Fibroblast of gingiva (primary cell): ENCODE data around the gene MATR3.

Experiments
- DNase-seq: peaks from one replicate; pipeline ENCODE4 v3.0.0-alpha.2; 2011; ENCODE audit warnings: low read depth

MATR3 gene

DNA sequence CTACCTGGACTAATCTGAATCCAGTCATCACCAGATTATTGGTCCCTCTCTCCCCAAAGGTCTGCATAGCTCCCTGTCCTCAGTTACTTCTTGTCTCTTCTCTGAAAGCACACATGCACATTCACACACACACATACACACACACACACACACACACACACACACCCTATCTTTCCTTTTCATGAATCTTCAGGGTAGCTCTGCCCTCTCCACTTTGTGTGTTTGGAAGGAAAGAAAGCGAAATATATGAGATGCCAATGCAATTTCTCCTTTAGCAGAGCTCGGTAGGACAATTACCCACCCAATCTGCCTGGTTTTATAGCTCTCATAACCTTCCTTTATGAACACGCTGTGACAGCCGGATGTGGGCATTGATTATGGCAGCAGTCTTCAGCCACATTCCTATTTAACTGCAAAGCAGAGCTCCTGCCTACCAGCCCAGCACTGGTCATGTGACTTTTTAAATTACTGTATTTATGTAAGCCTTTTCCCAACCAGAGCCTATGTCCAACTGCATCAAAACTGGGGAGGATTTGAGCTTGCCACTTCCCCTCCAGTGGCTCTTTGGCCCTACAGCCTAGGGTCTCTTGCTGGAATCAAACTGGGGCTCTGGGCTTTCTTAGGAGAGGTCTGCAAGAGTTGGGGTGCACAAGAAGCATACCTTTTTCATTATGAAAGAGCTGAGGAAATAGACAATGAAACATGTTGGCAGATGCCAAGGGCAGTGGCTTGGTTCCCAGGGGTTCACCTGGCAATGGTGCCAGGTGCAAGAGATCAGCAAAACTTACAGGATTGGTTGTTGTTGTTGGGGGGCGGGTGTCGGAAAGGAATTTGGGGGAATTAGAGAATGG is 20.8 kb upstream of the MATR3 start:
- DNase-seq = peak; percentile 65

DNA sequence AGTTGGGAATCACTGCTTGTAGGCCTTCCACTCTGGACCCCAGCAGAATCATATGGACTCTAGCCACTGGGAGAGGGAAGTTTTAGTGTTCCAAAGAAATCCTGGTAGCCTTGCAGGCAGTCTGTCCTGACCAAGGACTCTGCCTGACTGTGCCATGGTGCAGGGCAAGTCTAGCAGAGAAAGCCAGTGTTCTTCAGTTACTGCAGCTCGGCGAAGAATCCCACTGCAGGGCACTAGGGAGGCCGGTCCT is 20.3 kb upstream of the MATR3 start:
- no peak for DNase-seq

DNA sequence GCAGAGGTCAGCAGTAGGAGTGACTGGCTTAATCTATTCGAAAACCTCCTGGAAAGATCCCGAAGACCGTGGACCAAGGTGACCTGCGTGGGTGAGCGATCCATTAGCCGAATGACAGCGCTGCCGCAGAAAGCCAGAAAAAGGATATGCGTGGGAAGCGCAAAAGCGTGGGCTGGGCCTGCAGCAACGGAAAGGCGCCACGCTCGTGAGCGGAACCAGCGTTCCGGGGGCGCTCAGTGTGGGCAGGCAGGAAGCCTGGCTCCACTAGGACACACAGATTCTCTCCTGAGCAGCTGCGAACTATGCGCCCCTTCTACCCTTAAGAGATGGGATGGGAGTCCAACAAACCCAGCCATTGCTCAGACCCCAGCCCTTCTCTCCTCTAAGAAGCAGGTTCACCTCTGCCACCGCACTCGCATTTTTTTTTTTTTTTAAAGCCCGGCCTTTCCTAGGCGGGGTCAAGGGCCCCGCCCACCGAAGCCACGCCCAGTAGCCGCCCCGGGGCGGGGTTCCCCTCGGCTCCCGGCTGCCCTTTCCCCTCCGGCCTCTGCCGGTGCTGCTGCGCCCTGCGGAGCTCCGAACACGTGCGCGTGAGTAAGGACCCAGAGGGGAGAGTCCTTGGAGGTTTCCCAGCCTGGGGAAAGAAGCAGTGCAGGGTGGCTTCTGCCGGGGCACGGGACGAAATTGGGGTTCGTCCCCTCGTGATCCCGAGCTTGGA is 19.8 kb upstream of the MATR3 start:
- DNase-seq = peak; percentile 87

DNA sequence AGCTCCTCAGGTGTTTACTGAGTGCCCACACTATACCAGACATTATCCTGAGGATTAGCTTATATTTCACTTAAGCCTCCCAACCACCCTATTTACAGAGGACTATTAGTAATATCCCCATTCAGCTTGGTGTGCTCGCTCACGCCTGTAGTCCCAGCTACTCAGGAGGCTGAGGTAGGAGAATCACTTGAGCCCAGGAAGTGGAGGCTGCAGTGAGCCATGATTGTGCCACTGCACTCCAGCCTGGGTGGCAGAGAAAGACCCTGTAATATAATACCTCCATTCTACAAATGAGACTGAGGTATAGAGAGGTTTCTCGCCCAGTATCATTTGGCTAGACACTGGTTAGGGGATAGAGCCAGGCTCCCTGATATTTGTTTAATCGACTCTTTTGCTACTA is 18.0 kb upstream of the MATR3 start:
- no peak for DNase-seq

DNA sequence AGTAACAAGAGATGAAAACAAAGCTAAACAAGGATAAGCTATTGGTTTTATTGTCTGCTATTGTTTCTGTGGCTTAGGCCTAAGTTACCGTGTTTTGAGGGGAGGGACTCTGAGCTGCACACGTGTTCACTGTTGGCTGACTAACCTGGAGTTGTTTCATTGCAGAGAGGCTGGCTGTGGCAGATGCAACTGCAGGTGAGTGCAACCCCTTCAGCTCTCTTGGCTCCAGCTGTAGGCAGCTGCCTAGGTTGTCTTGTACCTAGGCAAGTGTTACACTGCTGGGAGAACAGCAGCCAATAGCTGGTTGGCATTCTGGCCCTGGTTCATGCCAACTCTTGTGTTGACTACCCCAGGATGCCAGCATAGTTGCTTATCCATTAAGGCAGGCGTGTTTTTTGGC is 17.6 kb upstream of the MATR3 start:
- no peak for DNase-seq

DNA sequence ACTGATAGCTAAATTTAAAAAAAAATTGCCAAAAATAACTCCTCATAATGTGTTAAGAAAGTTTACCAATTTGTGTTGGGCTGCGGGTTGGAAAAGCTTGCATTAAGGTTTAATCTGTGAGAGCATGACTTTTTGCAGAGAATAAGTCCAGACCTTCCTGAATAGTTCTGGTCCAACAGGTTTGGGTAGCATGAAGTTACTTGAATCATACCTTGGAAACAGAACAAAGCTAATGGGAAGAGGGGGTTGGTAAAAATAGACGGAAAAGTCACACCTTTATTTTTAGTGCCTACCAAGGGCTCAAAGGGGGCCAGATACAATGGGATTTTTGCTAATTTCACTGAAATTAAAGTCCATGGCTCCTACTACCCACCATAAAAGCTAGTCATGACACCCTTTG is 17.1 kb upstream of the MATR3 start:
- DNase-seq = no peak

DNA sequence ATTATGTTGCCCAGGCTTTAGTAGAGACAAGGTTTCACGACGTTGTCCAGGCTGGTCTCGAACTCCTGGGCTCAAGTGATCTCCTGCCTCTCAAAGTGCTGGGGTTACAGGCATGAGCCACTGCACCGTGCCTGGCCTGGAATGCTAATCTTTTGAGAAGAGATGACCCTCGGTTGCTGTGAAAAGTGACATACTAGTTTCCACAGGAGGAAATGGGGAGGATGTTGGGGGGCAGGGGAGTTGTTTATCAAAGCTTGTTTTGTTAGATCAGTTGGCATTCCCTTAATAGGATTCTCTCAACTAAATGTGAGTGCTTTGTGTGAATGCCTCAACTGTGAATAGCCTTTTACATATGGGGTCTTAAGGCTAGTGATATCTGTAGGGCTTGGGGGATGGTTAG is 16.4 kb upstream of the MATR3 start:
- DNase-seq = no peak

DNA sequence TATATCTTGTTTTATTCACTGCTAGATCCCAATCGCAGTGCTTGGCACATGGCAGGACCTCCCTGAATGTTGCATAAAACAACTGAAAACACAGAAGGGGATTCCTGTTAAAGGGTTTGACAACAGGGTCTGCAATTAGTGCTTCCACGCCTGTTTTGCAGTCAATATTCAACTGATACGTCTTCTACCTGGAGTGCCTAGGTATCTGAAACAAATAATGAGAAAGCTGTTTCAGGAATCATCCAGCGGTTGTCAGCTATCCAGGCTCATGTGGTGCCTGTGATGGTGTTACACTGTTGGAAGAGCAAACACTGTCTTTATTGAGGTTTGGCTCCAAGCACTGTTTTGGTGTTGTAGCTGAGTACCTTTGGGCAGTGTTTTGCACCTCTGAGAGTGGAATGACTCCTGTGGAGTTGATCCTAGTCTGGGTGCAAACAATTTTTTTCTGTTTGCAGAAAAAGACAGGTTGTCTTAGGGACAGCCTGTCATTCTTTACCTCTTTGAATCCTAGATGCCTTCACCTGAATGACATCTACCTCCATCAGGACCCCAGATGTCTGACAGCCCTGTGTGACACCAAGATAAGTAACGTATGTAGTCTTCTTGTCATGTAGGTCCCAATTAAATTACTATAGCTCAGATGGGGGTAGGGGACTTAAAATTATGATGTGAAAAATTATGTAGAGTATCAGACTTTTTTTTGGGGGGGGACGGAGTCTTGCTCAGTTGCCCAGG is 14.8 kb upstream of the MATR3 start:
- DNase-seq = no peak

DNA sequence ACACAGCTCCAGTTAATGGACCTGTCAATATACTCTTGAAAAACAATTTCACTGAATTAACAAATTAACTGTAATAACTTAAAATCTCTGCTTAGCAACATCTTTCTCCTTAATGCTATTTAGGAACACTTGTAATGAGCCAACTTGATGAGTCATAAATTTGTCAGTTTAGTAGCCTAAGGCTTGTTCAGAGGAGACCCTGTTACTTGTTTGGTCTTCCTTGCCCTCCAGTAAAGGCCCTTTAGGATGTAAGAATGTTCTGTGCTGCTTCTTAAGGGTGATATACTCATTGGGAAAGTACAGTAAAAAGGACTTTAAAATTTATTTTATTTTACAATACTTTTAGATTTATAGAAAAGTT is 11.4 kb upstream of the MATR3 start:
- peak; percentile 60 for DNase-seq

DNA sequence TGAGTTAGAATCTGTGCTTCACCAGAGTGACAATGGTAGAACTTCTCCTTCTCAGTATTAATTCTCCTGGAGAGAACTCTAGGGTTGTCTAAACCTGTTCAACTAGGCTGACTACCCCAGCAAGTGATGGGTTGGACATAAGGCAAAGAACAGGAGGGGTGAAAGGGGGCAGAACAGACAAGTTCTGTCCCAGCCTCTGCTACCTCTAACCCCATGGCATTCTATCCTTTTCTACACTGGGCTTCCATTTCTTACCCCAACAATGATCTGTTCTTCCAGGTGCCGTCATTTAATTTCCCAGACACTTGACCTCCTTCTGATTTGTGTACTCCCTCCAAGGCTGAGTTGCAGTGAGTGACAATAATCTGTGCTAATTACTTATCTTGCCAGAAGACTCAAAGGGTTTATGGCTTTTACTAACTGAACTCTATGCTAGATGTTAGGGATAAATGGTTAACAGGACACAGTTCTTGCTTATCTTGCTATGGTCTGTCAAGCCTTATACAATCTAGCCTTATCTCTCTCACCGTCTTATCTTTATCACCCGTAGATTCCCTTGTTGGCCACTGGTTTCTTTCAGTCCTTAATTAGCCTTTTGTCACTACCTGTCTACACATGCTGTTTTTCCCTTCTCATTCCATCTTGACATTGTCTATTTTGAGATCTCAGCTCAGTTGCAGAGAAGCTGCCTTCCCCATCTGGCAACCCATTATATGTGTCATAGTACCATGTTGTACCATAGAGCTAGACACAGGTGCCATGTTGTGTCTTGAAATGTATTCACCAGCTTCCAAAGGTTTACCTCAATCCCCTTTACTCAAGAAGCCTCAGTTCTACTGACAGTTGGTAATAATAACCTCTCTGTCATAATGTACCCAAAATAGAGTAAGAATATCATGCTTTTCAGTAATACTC is 10.0 kb upstream of the MATR3 start:
- no peak for DNase-seq

DNA sequence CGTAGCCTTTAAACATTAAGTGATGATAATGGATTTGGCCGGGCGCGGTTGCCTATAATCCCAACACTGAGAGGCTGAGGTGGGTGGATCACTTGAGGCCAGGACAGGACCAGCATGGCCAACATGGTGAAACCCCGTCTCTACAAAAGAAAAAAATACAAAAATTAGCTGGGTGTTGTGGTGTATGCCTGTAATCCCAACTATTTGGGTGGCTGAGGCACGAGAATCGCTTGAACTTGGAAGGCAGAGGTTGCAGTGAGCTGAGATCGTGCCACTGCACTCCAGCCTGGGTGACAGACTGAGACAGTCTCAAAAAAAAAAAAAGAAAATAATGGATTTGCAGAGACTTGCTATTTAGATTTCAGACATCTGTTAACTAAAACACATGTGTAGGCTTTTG is 9.2 kb upstream of the MATR3 start:
- DNase-seq = no peak

DNA sequence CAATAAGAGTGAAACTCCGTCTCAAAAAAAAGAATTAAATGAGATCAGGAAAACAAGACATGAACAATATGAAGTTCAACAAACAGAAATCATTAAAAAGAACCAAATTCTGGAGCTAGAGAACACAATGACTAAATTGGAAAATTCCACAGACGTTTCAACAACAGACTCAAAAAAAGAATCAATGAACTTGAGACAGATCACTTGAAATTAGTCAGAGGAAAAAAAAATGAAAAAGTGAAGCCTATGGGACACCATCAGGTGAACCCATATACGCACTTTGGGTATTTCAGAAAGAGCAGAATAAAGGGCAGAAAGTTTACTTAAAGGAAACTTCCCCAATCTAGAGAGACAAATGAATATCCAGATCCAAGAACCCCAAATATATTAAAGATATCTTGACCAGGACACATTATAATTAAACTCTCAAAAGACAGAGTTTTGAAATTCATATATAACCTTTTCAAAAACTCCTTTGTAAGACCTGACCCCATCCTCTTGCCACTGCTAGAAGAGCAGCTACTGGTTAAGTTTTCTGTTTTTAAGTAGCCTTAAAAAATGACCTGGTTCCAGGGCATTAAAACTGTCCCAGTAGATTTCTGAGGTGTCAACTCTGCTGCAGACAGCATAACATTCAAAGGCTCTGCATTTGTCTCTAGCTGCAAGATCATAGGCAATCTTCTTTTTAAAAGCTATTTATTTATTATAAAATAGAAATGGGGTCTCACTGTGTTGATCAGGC is 7.7 kb upstream of the MATR3 start:
- DNase-seq = no peak

DNA sequence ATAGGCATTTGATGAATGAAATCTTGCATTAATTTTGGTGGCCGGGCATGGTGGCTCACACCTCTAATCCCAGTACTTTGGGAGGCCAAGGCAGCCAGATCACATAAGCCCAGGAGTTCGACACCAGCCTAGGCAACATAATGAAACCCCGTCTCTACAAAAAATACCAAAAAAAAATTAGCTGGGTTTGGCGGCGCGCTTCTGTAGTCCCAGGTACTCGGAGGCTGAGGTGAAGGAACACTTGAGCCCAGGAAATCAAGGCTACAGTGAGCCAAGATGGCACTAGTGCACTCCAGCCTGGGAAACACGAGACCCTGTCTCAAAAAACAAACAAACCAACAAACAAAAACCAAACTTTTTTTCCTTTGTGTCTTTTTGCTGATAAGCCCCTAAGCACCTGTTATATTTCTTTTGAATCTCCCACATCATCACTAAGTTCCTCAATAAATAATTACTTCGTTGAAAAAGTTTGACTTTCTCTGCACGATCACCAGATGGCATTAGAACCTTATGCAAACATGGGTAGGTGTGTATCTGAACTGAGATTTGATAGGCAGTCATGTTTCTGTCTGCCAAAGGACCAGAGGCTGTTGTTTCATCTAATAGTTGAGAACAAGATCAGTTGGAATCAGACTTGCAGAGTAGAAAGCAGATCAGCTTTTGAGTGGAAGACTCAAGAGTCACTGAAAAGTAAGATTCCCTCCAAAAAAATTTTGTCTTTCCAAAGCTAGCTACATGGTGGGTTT is 5.5 kb upstream of the MATR3 start:
- DNase-seq = peak; percentile 17

DNA sequence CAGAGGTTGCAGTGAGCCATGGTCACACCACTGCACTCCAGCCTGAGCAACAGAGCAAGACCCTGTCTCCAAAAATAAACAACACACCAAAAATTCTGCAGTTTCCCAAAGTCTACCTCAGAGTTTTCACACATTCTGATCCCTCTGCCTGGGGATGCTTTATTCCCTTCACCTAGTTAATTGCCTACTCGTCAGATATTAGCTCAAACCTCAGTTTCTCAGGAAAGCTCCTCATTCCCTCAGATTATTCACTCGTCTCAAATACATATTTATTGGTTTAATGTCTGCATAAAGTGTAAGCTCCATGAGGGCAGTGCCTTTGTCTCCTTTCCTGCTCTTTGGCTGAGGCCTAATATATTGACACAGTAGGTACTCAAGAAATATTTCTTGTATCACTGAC is 2.5 kb upstream of the MATR3 start:
- DNase-seq = no peak

DNA sequence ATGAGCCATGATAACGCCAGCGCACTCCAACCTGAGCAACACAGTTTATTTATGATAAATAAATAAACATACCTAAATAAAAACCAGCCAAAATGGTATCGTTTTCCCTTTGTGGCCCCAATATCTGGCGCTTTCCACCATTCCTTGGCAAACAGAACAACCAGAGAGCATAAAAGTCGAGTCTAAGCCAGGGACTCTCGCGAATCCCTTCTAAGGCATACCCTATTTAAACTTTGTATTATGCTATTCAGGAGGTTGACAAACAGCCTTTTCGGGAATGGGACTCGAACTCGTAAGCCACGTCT is 386 bp upstream of the MATR3 start:
- DNase-seq = no peak

DNA sequence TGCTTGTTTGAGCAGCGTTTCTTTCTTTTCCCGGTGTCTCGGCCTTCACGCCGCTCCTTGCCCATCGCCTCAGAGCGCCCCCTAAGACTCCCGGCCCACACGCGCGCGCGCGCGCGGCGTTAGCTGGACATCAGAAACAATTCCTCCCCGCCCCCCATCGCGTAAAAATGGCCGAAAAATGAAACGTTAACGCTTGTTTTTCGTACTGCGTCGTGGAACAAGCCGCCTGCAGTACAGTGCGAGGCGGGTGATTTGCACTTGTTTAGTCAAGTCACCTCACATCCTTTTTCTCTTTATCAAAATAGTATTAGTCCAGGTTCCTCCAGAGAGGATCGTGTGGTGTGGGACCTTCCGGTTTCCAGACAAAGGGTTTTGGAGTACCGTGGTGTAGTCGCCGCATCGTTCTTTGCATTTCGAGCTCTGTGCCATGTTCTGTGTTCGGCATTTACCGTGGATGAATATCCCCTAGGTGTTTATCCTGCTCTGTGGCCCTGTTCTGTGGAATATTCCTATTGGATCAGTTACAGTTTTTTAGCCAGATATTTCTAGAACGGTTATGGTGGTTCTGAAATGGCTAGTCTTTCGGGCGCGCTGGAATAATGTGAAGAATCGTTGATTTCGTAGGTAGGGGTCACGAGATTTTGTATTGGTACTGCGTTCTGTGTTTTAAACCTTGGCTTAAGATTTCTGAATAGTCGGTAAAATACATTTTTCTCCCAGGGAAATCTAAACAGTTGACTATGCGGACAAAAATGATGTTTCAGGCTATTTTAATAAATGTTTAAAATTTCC is 1.0 kb downstream of the MATR3 start:
- peak; percentile 79 for DNase-seq

DNA sequence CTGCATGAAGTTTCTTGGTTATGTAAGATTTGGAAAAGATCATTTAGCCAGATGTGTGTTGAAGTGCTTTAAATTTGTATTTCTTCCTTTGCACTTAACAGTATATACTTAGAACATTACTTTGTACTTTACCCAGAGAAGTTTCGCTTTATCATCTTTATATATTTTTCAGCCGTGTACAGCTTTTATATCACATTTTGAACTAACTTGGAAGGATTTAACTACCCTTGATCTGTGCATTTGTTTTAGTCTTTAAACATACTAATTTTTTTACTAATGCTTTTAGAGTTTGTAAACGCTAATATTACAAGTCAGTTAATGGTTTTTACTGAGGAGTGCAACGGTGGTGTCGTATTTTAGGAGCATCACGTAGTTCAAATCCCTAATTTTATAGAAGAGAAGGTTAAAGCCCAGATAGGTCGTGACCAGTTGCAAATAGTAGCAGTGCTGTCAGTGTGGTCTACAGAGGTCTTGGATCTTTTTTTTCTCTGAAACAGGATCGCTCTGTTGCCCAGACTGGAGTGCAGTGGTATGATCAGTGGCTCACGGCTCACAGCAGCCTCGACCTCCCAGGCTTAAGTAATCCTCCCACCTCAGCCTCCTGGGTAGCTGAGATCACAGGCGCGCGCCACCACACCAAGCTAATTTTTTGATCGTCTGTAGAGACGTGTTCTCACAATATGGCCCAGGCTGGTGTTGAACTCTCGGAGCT is 2.0 kb downstream of the MATR3 start:
- DNase-seq = no peak

DNA sequence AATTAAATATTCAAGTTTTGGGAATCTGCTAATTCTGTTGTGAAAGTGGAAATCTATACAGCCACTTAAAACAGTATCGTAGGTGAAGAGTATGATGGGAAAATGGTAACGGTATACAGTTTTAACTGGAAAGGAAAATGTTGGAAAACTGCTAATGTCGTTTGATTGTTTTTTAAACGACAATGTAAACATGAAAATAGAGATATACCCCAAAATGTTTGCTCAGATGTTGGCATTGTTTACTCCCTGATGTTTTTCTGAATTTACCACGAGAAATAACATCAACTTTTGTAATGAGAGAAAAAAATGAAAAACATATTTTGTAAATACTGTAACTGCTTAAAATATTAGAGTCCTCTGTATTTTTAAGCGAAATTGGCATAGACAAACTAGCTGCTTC is 2.7 kb downstream of the MATR3 start:
- no peak for DNase-seq

DNA sequence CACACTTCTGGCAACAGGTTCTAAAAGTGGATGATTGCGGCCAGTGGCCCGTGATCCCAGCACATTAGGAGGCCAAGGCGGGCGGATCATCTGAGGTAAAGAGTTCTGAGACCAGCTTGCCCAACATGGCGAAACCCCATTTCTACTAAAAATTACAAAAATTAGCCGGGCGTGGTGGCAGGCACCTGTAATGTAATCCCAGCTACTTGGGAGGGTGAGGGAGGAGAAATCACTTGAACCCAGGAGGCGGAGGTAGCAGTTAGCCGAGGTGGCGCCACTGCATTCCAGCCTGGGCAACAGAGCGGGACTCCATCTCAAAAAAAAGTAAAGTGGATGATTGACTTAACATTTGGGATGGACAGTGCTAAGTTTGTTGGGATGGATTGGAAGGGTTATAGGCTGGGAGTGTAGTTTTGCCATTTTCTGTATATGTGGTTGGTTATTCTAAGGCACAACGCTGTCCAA is 3.4 kb downstream of the MATR3 start:
- no peak for DNase-seq
